Measurements from ENCODE around the gene GLRX3. TPM values are rescaled to one million over a fixed set of nuclear protein-coding genes. Genes with fewer than 3 reads are reported as not detected.

The GLRX3 gene
- total RNA-seq, 4 donors from 2014 or later = 20.0 to 58.4 (median 45.0) TPM

DNA sequence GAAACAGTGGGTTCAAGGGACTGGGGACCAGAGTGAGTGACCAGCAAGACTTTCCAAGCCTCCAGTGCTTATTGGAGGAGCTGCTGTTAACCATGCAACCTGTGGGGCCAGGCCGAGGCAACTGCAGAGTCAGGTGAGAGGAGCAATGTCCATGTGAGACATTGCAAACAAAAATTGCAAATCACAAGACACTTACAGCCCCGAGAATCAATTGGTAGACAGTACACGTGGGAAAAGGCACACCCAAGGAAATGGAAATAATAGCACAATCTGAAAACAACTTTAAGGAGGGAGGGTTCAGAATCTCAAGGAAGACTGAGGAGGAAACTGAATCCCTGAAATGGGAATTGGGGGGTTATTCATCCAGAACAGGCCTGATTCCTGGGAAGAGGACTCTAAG is 72.6 kb downstream of the GLRX3 start:
- no peak overlapping the region for H3K4me3 ChIP-seq
- H3K36me3 ChIP-seq = no peaks in the 10 kb centered on the region
- no peaks in the 10 kb centered on the region for H3K4me1 ChIP-seq
- intact Hi-C loops (cut with DNase I; ENCODE audit: low total_unique reads) = no loop called here
- H3K27ac ChIP-seq = no peak overlapping the region
- no peak for TF ChIP-seq POLR2A (IDR thresholded peaks at IDR 0.05)
- TF ChIP-seq, protein P1, sequence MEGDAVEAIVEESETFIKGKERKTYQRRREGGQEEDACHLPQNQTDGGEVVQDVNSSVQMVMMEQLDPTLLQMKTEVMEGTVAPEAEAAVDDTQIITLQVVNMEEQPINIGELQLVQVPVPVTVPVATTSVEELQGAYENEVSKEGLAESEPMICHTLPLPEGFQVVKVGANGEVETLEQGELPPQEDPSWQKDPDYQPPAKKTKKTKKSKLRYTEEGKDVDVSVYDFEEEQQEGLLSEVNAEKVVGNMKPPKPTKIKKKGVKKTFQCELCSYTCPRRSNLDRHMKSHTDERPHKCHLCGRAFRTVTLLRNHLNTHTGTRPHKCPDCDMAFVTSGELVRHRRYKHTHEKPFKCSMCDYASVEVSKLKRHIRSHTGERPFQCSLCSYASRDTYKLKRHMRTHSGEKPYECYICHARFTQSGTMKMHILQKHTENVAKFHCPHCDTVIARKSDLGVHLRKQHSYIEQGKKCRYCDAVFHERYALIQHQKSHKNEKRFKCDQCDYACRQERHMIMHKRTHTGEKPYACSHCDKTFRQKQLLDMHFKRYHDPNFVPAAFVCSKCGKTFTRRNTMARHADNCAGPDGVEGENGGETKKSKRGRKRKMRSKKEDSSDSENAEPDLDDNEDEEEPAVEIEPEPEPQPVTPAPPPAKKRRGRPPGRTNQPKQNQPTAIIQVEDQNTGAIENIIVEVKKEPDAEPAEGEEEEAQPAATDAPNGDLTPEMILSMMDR (IDR thresholded peaks at IDR 0.05) = no peak
- H3K27me3 ChIP-seq = no peaks in the 10 kb centered on the region
- no peak for DNase-seq
- H3K9me3 ChIP-seq = no peaks in the 10 kb centered on the region

DNA sequence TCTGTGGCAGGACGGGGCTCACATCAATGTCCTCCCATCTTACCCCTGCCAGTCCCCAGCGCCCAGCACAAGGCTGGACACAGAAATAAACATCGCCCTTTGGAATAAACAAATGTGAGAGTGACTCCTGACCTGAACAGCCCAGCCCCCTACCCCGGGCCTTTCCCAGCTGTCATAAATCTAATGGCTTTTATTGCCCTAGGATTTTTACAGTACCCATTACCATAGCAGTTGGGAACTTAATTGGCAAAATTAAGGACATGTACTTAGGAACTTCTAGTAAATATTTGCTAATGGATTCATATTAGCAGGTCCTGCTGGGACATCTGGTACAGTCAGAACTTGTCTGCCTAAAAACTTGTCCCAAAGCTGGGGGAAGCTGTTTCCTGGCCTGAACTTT is 76.6 kb downstream of the GLRX3 start:
- intact Hi-C loops (cut with DNase I; ENCODE audit: low total_unique reads) = no loop called here
- no peaks in the 10 kb centered on the region for H3K36me3 ChIP-seq
- TF ChIP-seq POLR2A (IDR thresholded peaks at IDR 0.05) = no peak
- TF ChIP-seq, protein P1 (IDR thresholded peaks at IDR 0.05) = no peak
- no peak overlapping the region for H3K4me3 ChIP-seq
- no peaks in the 10 kb centered on the region for H3K9me3 ChIP-seq
- H3K27me3 ChIP-seq = no peaks in the 10 kb centered on the region
- no peaks in the 10 kb centered on the region for H3K4me1 ChIP-seq
- H3K27ac ChIP-seq = no peak overlapping the region
- no peak for DNase-seq

DNA sequence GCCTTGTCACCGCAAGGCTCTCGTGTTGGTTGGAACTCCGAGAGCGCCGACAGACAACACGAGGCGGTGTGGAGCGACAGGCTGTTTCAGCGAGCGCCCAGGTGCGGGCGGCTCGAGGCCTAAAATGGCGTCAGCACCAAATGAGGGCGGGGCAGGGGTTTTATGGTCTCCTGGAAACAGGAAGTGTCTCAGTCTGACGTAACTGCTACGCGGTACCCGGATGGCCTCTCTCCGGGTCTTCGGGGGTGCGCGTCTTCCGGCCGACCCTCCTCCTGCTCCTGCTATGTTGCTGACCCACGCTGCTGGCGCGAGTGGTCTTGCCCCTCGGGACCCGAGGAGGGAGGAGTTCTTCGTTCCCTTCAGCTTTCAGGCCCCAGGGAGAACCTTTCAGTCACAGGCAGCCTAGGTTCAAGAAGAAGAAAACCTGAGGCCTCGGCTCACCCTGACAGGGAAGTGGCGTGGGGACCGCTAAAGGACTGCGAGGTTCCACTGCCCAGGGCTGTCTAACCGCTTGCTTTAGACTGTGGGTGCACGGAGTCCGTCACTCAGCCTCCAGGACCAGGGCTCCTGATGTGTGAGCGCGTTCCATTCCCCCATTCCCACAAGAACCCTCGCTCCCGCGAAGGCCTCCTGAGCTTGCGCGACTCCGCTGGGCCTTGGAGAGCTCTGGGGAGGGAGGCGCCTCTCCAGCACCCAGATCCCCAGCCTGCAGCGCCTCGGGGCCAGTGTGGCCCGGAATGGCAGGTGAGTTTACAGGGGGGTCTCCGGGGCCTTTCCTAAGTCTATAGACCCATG is 77.3 kb downstream of the GLRX3 start:
- Histone ChIP-seq H3K27me3 (no peaks in the 10 kb centered on the region), H3K27ac (no peak overlapping the region), H3K36me3 (no peaks in the 10 kb centered on the region), H3K9me3 (no peaks in the 10 kb centered on the region), H3K4me3 (no peak overlapping the region), H3K4me1 (no peaks in the 10 kb centered on the region)
- DNase-seq = no peak
- TF ChIP-seq, protein P1 (IDR thresholded peaks at IDR 0.05) = no peak
- TF ChIP-seq POLR2A (IDR thresholded peaks at IDR 0.05) = no peak
- intact Hi-C loops (cut with DNase I; ENCODE audit: low total_unique reads) = no loop called here

DNA sequence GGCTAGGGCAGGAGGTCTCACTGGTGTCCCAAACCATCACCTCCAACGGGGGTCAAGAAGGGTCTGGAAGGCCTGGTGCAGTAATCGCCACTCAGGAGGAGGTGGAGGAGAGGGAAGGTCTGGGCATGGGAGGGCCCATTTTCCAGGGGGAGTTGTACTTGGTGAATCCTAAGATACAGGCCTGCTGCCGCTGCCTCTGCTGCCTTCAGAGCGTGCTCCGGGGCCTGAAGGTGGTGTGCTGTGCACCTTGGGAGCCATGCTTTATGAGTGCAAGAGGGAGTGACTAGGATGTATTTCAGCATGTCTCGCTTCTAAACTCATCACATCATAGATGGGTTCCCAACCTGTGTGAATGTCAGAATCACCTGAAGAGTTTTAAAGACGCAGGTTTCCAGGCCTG is 78.2 kb downstream of the GLRX3 start:
- no peak for DNase-seq
- TF ChIP-seq POLR2A (IDR thresholded peaks at IDR 0.05) = no peak
- TF ChIP-seq, protein P1 (IDR thresholded peaks at IDR 0.05) = no peak
- Histone ChIP-seq H3K4me3 (no peak overlapping the region), H3K4me1 (no peaks in the 10 kb centered on the region), H3K36me3 (no peaks in the 10 kb centered on the region), H3K9me3 (no peaks in the 10 kb centered on the region), H3K27ac (no peak overlapping the region), H3K27me3 (no peaks in the 10 kb centered on the region)
- intact Hi-C loops (cut with DNase I; ENCODE audit: low total_unique reads) = no loop called here

DNA sequence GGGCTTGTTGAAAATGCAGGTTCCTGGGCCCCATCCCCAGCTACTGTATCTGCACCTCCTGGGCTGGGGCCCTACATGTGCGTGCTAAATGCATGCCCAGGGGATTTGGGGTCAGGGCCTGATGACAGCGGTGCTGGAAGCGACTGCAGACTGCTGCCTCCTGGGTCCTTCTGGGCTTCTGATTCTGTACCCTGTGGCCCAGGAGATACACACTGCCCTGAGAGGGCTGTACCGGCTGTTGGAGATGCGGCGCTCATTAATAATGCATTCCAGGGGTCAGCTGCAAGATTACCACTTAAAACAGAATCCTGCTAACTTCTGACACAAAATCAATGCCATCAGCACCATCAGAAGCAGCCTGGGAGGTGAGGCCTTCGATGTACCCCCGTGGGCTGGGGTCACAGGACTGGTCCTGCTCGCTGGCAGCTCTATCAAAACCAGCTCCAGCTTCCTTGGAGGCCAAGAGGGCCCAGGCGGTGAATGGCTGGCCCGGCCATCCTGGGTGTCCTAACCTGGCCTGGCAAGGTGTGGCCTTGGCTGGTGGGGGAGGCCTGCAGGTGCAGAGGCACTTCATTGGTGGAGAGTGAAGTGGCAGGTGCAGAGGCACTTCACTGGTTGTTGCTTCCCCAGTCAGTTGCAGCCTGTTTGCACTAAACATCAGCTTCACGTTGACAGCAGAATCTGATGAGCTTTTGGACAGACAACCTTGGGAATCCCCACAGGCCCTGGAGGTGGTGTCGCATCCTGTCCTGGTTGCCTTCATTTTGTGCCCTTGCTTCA is 79.2 kb downstream of the GLRX3 start:
- H3K9me3 ChIP-seq = no peaks in the 10 kb centered on the region
- no peak overlapping the region for H3K27ac ChIP-seq
- DNase-seq = no peak
- no peak for TF ChIP-seq POLR2A (IDR thresholded peaks at IDR 0.05)
- intact Hi-C loops (cut with DNase I; ENCODE audit: low total_unique reads) = no loop called here
- no peak overlapping the region for H3K4me3 ChIP-seq
- H3K27me3 ChIP-seq = no peaks in the 10 kb centered on the region
- no peaks in the 10 kb centered on the region for H3K36me3 ChIP-seq
- H3K4me1 ChIP-seq = no peaks in the 10 kb centered on the region

Measured in uterus (tissue), 4 donors.